Endothelial cell of umbilical vein (primary cell): ENCODE results near the gene LRP2. TPM values are rescaled to one million over a fixed set of nuclear protein-coding genes. Genes with fewer than 3 reads are reported as not detected.

Experiments
- BruUV-seq: library from RNA; stranded (reverse); fragments of 400-500 nt; replicated peaks from 2 replicates; lab custom pipeline; 2021; lab: Mats Ljungman, UMichigan
- CTCF ChIA-PET: fragments of 300-600, 350-600 bp; sonication (Branson Sonifier 250); formaldehyde crosslinking; loops from one replicate; lab custom pipeline; 2021; ENCODE audit warnings: antibody characterized with exemption, inconsistent platforms; lab: Charles Lee
- POLR2A ChIA-PET: fragments of 300-600, 350-600 bp; sonication (Branson Sonifier 250); formaldehyde crosslinking; loops from one replicate; lab custom pipeline; 2021; ENCODE audit warnings: antibody characterized with exemption, inconsistent platforms; lab: Charles Lee
- DNase-seq: peaks from one replicate; pipeline ENCODE4 v3.0.0-alpha.2; 2011; ENCODE audit warnings: low read depth, low spot score
- FAIRE-seq: peaks from 2 replicates; lab custom pipeline; 2011; peaks lifted over from hg19 to GRCh38; lab: Jason Lieb, UNC
- H2AFZ ChIP-seq: 2 replicates; pipeline ENCODE4 v1.6.0; 2012; ENCODE audit warnings: low read depth, low read length, control low read depth, inconsistent platforms
- H3K27ac ChIP-seq: 2 replicates; pipeline ENCODE4 v1.5.1; 2011; ENCODE audit warnings: low read depth, mild to moderate bottlenecking, control low read depth, low read length, moderate library complexity; ENCODE audit not compliant: insufficient read depth
- H3K27me3 ChIP-seq, 2 experiments: 2 replicates each; pipeline versions ENCODE4 v1.6.0 to v1.6.1; 2011; ENCODE audit warnings: low read length in 2 of 2, mixed read lengths in 1 of 2; ENCODE audit not compliant: control insufficient read depth in 2 of 2, insufficient read depth in 2 of 2
- H3K36me3 ChIP-seq, 2 experiments: 2 replicates in 1 of 2; 3 replicates in 1 of 2; pipeline ENCODE4 v1.5.1; 2011; ENCODE audit warnings: low read length in 2 of 2, mild to moderate bottlenecking in 1 of 2, moderate library complexity in 1 of 2; ENCODE audit not compliant: control insufficient read depth in 2 of 2, insufficient read depth in 2 of 2; ENCODE audit errors: extremely low read depth in 1 of 2
- H3K4me1 ChIP-seq: 3 replicates; pipeline ENCODE4 v1.5.1; 2011; ENCODE audit warnings: mild to moderate bottlenecking, low read length; ENCODE audit not compliant: control insufficient read depth, insufficient read depth; ENCODE audit errors: extremely low read depth
- H3K4me2 ChIP-seq: 2 replicates; pipeline ENCODE4 v1.6.1; 2011; ENCODE audit warnings: low read length, control low read depth, mixed read lengths; ENCODE audit not compliant: insufficient read depth
- H3K4me3 ChIP-seq, 3 experiments: fragments of 200-600 bp in 1 of 3; sonication (generic), shearing (Covaris generic) in 1 of 3; replicated peaks in 1 of 3; 2 replicates each; pipeline ENCODE4 v1.5.1; 2011 to 2016; ENCODE audit warnings: control low read depth in 3 of 3, low read length in 3 of 3, mild to moderate bottlenecking in 2 of 3, inconsistent platforms in 1 of 3, low read depth in 1 of 3, moderate library complexity in 1 of 3; ENCODE audit not compliant: insufficient read depth in 1 of 3
- H3K79me2 ChIP-seq: 2 replicates; pipeline ENCODE4 v1.6.0; 2012; ENCODE audit warnings: low read length, inconsistent platforms; ENCODE audit not compliant: control insufficient read depth, insufficient read depth
- H3K9ac ChIP-seq: replicated peaks from 2 replicates; pipeline ENCODE3; 2011; ENCODE audit warnings: low read length, control low read depth; ENCODE audit not compliant: insufficient read depth; ENCODE audit errors: extremely low read depth
- H3K9me1 ChIP-seq: replicated peaks from 3 replicates; pipeline ENCODE4 v1.6.0; 2011; ENCODE audit warnings: mild to moderate bottlenecking, low read length; ENCODE audit not compliant: control insufficient read depth, insufficient read depth; ENCODE audit errors: extremely low read depth
- H3K9me3 ChIP-seq: replicated peaks from 2 replicates; pipeline ENCODE4 v1.5.1; 2012; ENCODE audit warnings: low read length, inconsistent platforms; ENCODE audit not compliant: control insufficient read depth, insufficient read depth
- H4K20me1 ChIP-seq: replicated peaks from 2 replicates; pipeline ENCODE3; 2011; ENCODE audit warnings: mild to moderate bottlenecking, low read length; ENCODE audit not compliant: control insufficient read depth, insufficient read depth; ENCODE audit errors: extremely low read depth
- EZH2 ChIP-seq: IDR thresholded peaks from 2 replicates; pipeline ENCODE4 v1.6.1; 2012; ENCODE audit warnings: borderline replicate concordance, low read depth, mild to moderate bottlenecking, moderate library complexity, low read length, inconsistent platforms; ENCODE audit not compliant: severe bottlenecking
- FOS ChIP-seq: IDR thresholded peaks from 2 replicates; pipeline ENCODE4 v1.6.1; 2011; ENCODE audit warnings: mild to moderate bottlenecking, low read length, moderate library complexity, borderline replicate concordance; ENCODE audit not compliant: insufficient read depth
- GATA2 ChIP-seq: IDR thresholded peaks from 2 replicates; pipeline ENCODE4 v1.7.0; 2011; ENCODE audit warnings: low read depth, mild to moderate bottlenecking, moderate library complexity, mixed read lengths, low read length; ENCODE audit not compliant: insufficient read length, insufficient read depth
- JUN ChIP-seq: IDR thresholded peaks from 2 replicates; pipeline ENCODE4 v1.6.1; 2011; ENCODE audit warnings: borderline replicate concordance, low read depth; ENCODE audit not compliant: insufficient read length, insufficient read depth
- MYC ChIP-seq: IDR thresholded peaks from one replicate; pipeline ENCODE4 v1.6.1; 2011; ENCODE audit warnings: mild to moderate bottlenecking, low read depth, low read length
- POLR2A ChIP-seq: IDR thresholded peaks from 2 replicates; pipeline ENCODE4 v1.6.1; 2012; ENCODE audit warnings: low read depth, mild to moderate bottlenecking, control low read depth, low read length
- POLR2AphosphoS5 ChIP-seq: IDR thresholded peaks from 2 replicates; pipeline ENCODE4 v1.6.1; 2012; ENCODE audit warnings: low read depth, mild to moderate bottlenecking, control low read depth, low read length, moderate library complexity; ENCODE audit not compliant: insufficient read depth
- dilution Hi-C: fragments of 300-500 bp; cut with MboI; formaldehyde crosslinking; loops from one replicate; pipeline ENCODE4 v1.15.0; 2019; ENCODE audit warnings: low sequenced_read_pairs; ENCODE audit not compliant: extremely low pct_ligation_motif_present
- intact Hi-C: fragments of 100-400 bp; cut with micrococcal nuclease; formaldehyde crosslinking; loops from one replicate; pipeline ENCODE4 v1.10.0; 2022
- polyA plus RNA-seq, 4 experiments: library from polyadenylated mRNA; depleted of rRNA in 3 of 4; stranded (reverse) in 3 of 4; unstranded in 1 of 4; fragments of >200 nt; gene quantifications; 2 replicates each; pipeline versions ENCODE4 v1.2.1 to v1.2.3, GENCODE V29; 2011 to 2012; ENCODE audit warnings: missing spikeins in 1 of 4
- total RNA-seq: library from RNA; stranded (reverse); gene quantifications from 2 replicates; pipeline ENCODE4 v1.2.3, GENCODE V29; 2021
- TF ChIP-seq, protein P1 (sequence below), 2 donors: IDR thresholded peaks; 1 replicate in 1 of 2; 2 replicates in 1 of 2; pipeline ENCODE4 v1.5.1; 2011; ENCODE audit warnings: low read length in 2 of 2, mild to moderate bottlenecking in 2 of 2, moderate library complexity in 2 of 2, control low read depth in 1 of 2, inconsistent platforms in 1 of 2, low read depth in 1 of 2; ENCODE audit not compliant: insufficient read depth in 1 of 2; ENCODE audit errors: extremely low read depth in 1 of 2
- TF ChIP-seq, protein P2 (sequence below): IDR thresholded peaks from 2 replicates; pipeline ENCODE4 v1.6.1; 2011; ENCODE audit not compliant: insufficient read depth, insufficient read length

The LRP2 gene
- total and polyA plus RNA-seq, 2 donors (not counting 3 experiments of a cell fraction or from before 2014, with no cell fraction given) = not detected

DNA sequence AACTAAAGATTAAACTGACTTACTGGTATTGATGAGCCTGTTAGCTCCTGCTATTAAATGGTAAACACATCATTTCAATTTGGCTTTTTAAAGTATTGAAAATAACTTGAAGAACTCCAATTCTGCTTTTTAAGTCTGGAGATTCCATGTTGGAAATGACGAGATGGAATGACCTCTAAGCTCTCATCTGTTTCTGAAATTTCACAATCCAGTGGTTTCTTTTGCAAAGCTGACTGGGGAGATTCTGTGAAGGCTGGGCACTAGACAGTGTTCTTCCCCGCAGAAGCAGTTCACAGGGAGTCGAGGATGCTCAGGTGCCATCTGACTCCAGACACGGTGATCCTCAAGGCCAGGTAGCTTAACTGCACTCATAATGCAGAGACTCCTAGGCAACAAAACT lies 248.3 kb downstream of the LRP2 start:
- no peak overlapping the region for H3K9ac ChIP-seq
- H3K9me1 ChIP-seq = no peaks in the 10 kb centered on the region
- H3K4me1 ChIP-seq = peaks cover 11% of the 10 kb centered on the region
- no peak overlapping the region for H3K4me2 ChIP-seq
- no peak overlapping the region for H3K4me3 ChIP-seq
- FAIRE-seq (no peak), DNase-seq (no peak)
- no peak overlapping the region for H3K27ac ChIP-seq
- no peaks in the 10 kb centered on the region for H3K27me3 ChIP-seq
- H3K9me3 ChIP-seq = no peaks in the 10 kb centered on the region
- intact Hi-C loops (no loop called here), dilution Hi-C loops (no loop called here)
- no peaks in the 10 kb centered on the region for H3K36me3 ChIP-seq
- TF ChIP-seq POLR2AphosphoS5 (no peak), EZH2 (no peak), JUN (no peak), MYC (no peak), FOS (no peak), POLR2A (no peak), GATA2 (no peak)
- TF ChIP-seq, protein P1, sequence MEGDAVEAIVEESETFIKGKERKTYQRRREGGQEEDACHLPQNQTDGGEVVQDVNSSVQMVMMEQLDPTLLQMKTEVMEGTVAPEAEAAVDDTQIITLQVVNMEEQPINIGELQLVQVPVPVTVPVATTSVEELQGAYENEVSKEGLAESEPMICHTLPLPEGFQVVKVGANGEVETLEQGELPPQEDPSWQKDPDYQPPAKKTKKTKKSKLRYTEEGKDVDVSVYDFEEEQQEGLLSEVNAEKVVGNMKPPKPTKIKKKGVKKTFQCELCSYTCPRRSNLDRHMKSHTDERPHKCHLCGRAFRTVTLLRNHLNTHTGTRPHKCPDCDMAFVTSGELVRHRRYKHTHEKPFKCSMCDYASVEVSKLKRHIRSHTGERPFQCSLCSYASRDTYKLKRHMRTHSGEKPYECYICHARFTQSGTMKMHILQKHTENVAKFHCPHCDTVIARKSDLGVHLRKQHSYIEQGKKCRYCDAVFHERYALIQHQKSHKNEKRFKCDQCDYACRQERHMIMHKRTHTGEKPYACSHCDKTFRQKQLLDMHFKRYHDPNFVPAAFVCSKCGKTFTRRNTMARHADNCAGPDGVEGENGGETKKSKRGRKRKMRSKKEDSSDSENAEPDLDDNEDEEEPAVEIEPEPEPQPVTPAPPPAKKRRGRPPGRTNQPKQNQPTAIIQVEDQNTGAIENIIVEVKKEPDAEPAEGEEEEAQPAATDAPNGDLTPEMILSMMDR (IDR thresholded peaks at IDR 0.05; ENCODE audit: extremely low read depth in 1 of 2, insufficient read depth in 1 of 2, low read depth in 1 of 2, low read length in 2 of 2) = no peak
- TF ChIP-seq, protein P2, sequence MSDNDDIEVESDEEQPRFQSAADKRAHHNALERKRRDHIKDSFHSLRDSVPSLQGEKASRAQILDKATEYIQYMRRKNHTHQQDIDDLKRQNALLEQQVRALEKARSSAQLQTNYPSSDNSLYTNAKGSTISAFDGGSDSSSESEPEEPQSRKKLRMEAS = no peak
- no peaks in the 10 kb centered on the region for H3K79me2 ChIP-seq
- ChIA-PET CTCF (interaction anchor here (2.9 to 9.0 kb wide), 3 partner anchors 18 to 108 kb away, joined by 16 to 217 read pairs (median 28); no protein-coding TSS in a partner anchor), POLR2A (no interaction called here)
- H2AFZ ChIP-seq = no peak overlapping the region
- no TSS peak for BruUV-seq
- H4K20me1 ChIP-seq = no peaks in the 10 kb centered on the region
